Hepatocyte (in vitro differentiated cells): ENCODE measurements around the gene INSYN1.

Experiments
- EZH2phosphoT487 ChIP-seq: fragments of 200-600 bp; sonication (generic); IDR thresholded peaks from one replicate; pipeline ENCODE4 v1.6.1; 2018; ENCODE audit warnings: antibody characterized with exemption, mild to moderate bottlenecking, low read depth, moderate library complexity; ENCODE audit not compliant: unreplicated experiment, severe bottlenecking
- TF ChIP-seq, protein P1 (sequence below): fragments of 200-600 bp; sonication (generic); IDR thresholded peaks from 2 replicates; pipeline ENCODE4 v1.5.1; 2016; ENCODE audit warnings: antibody characterized with exemption, mild to moderate bottlenecking; ENCODE audit not compliant: poor library complexity

DNA sequence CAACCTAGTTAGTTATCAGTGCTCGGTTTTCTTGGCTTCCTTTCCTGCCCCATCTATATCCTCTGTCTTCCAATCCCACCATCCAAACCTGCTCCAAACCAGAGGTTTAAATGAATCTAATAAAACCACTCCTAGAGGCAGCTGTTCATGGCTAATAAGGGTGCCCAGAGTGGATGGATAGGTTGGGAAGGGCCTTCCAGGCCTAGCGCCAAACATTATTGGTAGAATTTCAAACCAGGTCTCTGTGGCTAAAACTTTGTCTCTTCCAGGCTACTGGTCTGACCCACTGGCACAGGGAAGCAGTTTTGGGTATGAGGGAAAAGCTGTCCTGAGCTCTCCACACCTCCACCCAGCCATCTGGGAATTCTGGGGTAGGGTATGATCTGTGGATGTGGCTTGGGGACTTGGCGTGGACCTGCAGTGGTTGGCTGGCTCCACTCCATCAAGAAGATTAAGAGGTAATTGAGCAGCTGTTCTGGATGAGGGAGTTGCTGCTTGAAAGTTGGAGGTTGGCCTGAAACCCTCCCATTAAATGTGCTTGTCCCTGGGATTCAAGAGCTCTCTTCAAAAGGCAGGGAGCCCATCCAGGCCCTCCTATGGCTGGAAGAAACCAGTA lies 29.3 kb upstream of the INSYN1 start:
- TF ChIP-seq, protein P1, sequence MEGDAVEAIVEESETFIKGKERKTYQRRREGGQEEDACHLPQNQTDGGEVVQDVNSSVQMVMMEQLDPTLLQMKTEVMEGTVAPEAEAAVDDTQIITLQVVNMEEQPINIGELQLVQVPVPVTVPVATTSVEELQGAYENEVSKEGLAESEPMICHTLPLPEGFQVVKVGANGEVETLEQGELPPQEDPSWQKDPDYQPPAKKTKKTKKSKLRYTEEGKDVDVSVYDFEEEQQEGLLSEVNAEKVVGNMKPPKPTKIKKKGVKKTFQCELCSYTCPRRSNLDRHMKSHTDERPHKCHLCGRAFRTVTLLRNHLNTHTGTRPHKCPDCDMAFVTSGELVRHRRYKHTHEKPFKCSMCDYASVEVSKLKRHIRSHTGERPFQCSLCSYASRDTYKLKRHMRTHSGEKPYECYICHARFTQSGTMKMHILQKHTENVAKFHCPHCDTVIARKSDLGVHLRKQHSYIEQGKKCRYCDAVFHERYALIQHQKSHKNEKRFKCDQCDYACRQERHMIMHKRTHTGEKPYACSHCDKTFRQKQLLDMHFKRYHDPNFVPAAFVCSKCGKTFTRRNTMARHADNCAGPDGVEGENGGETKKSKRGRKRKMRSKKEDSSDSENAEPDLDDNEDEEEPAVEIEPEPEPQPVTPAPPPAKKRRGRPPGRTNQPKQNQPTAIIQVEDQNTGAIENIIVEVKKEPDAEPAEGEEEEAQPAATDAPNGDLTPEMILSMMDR, result no peak
- no peak for TF ChIP-seq EZH2phosphoT487
